Measurements from ENCODE around the gene PRKN. TPM values are rescaled to one million over a fixed set of nuclear protein-coding genes. Genes with fewer than 3 reads are reported as not detected.
A peak's percentile ranks its signal among the peaks of the same experiment; 100 is the strongest.
"Not testable (repeated sequence)": the region's sequence is repeated elsewhere in the genome, so short reads cannot be mapped to it uniquely, and the experiment has no call there.

Gene PRKN
- total RNA-seq, 1 experiment from 2014 or later, result not detected

- H3K4me1 ChIP-seq (replicated peaks; ENCODE audit: insufficient read depth), result no peaks in the 10 kb centered on the region
- H2AFZ ChIP-seq, result no peak overlapping the region
- H3K27ac ChIP-seq, result no peak overlapping the region
- ChIA-PET POLR2A (ENCODE audit: unreplicated experiment) (no interaction called here), CTCF (no interaction called here)
- H3F3A ChIP-seq (ENCODE audit: insufficient read depth, low read depth), result no peaks in the 10 kb centered on the region
- H3K79me2 ChIP-seq (ENCODE audit: low read depth), result no peaks in the 10 kb centered on the region
- H3K36me3 ChIP-seq (ENCODE audit: low read depth), result no peaks in the 10 kb centered on the region
- H3K4me2 ChIP-seq, result no peak overlapping the region
- no peak for DNase-seq
- no peak overlapping the region for H3K4me3 ChIP-seq
- no peaks in the 10 kb centered on the region for H3K9me2 ChIP-seq (ENCODE audit: insufficient read depth)
- BruUV-seq (replicated peaks), result no TSS peak
- no peak for TF ChIP-seq EZH2 (IDR thresholded peaks at IDR 0.05; ENCODE audit: low read depth)
- no peak for TF ChIP-seq CTCF (conservative IDR thresholded peaks at IDR 0.05)
- H3K9me3 ChIP-seq (ENCODE audit: insufficient read depth, low read depth), result no peaks in the 10 kb centered on the region
- intact Hi-C loops (cut with micrococcal nuclease; ENCODE audit: unreplicated experiment), result no loop called here
- peaks cover 16% of the 10 kb centered on the region for H3K27me3 ChIP-seq (ENCODE audit: insufficient read depth, low read depth)
- H4K20me1 ChIP-seq (ENCODE audit: insufficient read depth), result no peaks in the 10 kb centered on the region
Measured at GRCh38 chr6:161498881-161499280, 1228.7 kb downstream of the PRKN start.

- no TSS peak for BruUV-seq (replicated peaks)
Measured at GRCh38 chr6:161498359-161498758, 1229.2 kb downstream of the PRKN start.

DNA sequence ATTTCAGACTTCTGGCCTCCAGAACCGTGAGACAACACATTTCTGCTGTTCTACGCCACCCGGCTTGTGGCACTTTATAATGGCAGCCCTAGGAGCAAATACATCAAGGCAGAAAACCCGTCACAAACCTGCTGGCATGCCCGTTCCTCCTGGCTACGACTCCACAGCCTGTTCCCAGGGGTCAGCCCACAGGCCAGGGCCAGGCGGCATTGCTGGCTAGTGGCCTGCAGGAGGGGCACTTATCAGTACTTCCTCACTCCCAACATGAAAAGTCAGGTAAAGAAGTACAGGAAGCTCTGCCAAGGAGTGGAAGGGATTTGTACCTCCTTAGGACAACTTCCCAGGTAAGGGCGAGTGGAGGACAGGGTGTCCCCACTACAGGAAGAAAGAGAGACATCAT is 1230.6 kb downstream of the PRKN start:
- intact Hi-C loops (cut with micrococcal nuclease; ENCODE audit: unreplicated experiment), result no loop called here
- BruUV-seq (replicated peaks), result no TSS peak
- Histone ChIP-seq H3K27ac (no peak overlapping the region), H3K4me2 (no peak overlapping the region), H3F3A (ENCODE audit: insufficient read depth, low read depth) (no peaks in the 10 kb centered on the region), H3K36me3 (ENCODE audit: low read depth) (no peaks in the 10 kb centered on the region), H3K4me3 (no peak overlapping the region), H4K20me1 (ENCODE audit: insufficient read depth) (no peaks in the 10 kb centered on the region), H2AFZ (no peak overlapping the region), H3K4me1 (replicated peaks; ENCODE audit: insufficient read depth) (no peaks in the 10 kb centered on the region), H3K27me3 (ENCODE audit: insufficient read depth, low read depth) (peaks cover 10% of the 10 kb centered on the region; the same call in 1 of the 2 replicates), H3K79me2 (ENCODE audit: low read depth) (no peaks in the 10 kb centered on the region), H3K9me2 (ENCODE audit: insufficient read depth) (no peaks in the 10 kb centered on the region), H3K9me3 (ENCODE audit: insufficient read depth, low read depth) (no peaks in the 10 kb centered on the region)
- TF ChIP-seq EZH2 (IDR thresholded peaks at IDR 0.05; ENCODE audit: low read depth) (no peak), CTCF (conservative IDR thresholded peaks at IDR 0.05) (no peak)
- DNase-seq, result no peak
- ChIA-PET POLR2A (ENCODE audit: unreplicated experiment) (no interaction called here), CTCF (no interaction called here)

More at GRCh38 chr6:161498359-161498758, 1229.2 kb downstream of the PRKN start:
- Histone ChIP-seq H3K9me2 (ENCODE audit: insufficient read depth) (no peaks in the 10 kb centered on the region), H3K79me2 (ENCODE audit: low read depth) (no peaks in the 10 kb centered on the region), H3K4me3 (no peak overlapping the region), H3K9me3 (ENCODE audit: insufficient read depth, low read depth) (no peaks in the 10 kb centered on the region), H3F3A (ENCODE audit: insufficient read depth, low read depth) (no peaks in the 10 kb centered on the region), H2AFZ (no peak overlapping the region), H3K27ac (no peak overlapping the region), H3K36me3 (ENCODE audit: low read depth) (no peaks in the 10 kb centered on the region), H3K27me3 (ENCODE audit: insufficient read depth, low read depth) (peaks cover 16% of the 10 kb centered on the region), H3K4me1 (replicated peaks; ENCODE audit: insufficient read depth) (no peaks in the 10 kb centered on the region), H3K4me2 (no peak overlapping the region), H4K20me1 (ENCODE audit: insufficient read depth) (no peaks in the 10 kb centered on the region)
- DNase-seq, result no peak
- intact Hi-C loops (cut with micrococcal nuclease; ENCODE audit: unreplicated experiment), result no loop called here
- no peak for TF ChIP-seq EZH2 (IDR thresholded peaks at IDR 0.05; ENCODE audit: low read depth)
- TF ChIP-seq CTCF (conservative IDR thresholded peaks at IDR 0.05), result 0 out of 2 replicates have a peak, but pooled peaks have one; percentile 25
- POLR2A ChIA-PET (ENCODE audit: unreplicated experiment), result no interaction called here
- CTCF ChIA-PET, result no interaction called here

DNA sequence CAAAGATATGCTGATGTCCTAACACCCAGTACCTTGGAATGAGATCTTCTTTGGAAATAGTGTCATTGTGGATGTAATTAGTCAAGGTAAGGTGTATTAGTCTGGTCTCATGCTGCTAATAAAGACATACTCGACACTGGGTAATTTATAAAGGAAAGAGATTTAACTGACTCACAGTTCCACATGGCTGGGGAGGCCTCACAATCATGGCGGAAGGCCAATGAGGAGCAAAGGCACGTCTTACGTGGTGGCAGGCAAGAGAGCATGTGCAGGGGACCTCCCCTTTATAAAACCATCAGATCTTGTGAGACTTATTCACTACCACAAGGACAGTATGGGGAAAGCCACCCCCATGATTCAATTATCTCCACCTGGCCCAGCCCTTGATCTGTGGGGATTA is 1231.3 kb downstream of the PRKN start:
- H3K27me3 ChIP-seq (ENCODE audit: insufficient read depth, low read depth); H3K4me3 ChIP-seq; H3F3A ChIP-seq (ENCODE audit: insufficient read depth, low read depth); H3K79me2 ChIP-seq (ENCODE audit: low read depth); H3K36me3 ChIP-seq (ENCODE audit: low read depth); H4K20me1 ChIP-seq (ENCODE audit: insufficient read depth); DNase-seq; H3K27ac ChIP-seq; H2AFZ ChIP-seq; H3K9me3 ChIP-seq (ENCODE audit: insufficient read depth, low read depth); H3K9me2 ChIP-seq (ENCODE audit: insufficient read depth); BruUV-seq (replicated peaks); CTCF ChIA-PET; POLR2A ChIA-PET (ENCODE audit: unreplicated experiment); intact Hi-C loops (cut with micrococcal nuclease; ENCODE audit: unreplicated experiment); H3K4me2 ChIP-seq; H3K4me1 ChIP-seq (replicated peaks; ENCODE audit: insufficient read depth): not testable (repeated sequence)
